HepG2 (cell line): ENCODE data around the gene SLC35F3. TPM values are rescaled to one million over a fixed set of nuclear protein-coding genes. Genes with fewer than 3 reads are reported as not detected.

ENCODE experiments used
- ATAC-seq: fragments of 200-7000 bp; cut with Tn5 transposase; 3 replicates; pipeline ENCODE4 v1.9.1; 2020; ENCODE audit warnings: mild to moderate bottlenecking, moderate library complexity
- BruUV-seq: library from RNA; stranded (reverse); fragments of 400-500 nt; replicated peaks from 2 replicates; lab custom pipeline; 2021; lab: Mats Ljungman, UMichigan
- CTCF ChIA-PET: fragments of 300-600 bp; formaldehyde crosslinking; extraction: SDS; loops from one replicate; lab custom pipeline; 2021; ENCODE audit warnings: low total read pairs, inconsistent platforms, low intra/inter-chr PET ratio; lab: Yijun Ruan, JAX
- POLR2A ChIA-PET: fragments of 350-600 bp; sonication (Branson Sonifier 250); formaldehyde crosslinking; loops from one replicate; lab custom pipeline; 2020; ENCODE audit warnings: antibody characterized with exemption, inconsistent platforms; lab: Yijun Ruan, JAX
- DNase-seq: peaks from one replicate; pipeline ENCODE4 v3.0.0-alpha.2; 2015; ENCODE audit warnings: low spot score
- FAIRE-seq: peaks from 3 replicates; lab custom pipeline; 2011; peaks lifted over from hg19 to GRCh38; lab: Jason Lieb, UNC
- H2AFZ ChIP-seq: one replicate; pipeline ENCODE4 v1.6.1; 2011; ENCODE audit warnings: low read length, inconsistent platforms
- H3K27ac ChIP-seq: fragments of 300-600 bp; 3 replicates; pipeline ENCODE4 v1.8.0; 2011; ENCODE audit warnings: mixed run types, mild to moderate bottlenecking, mixed read lengths, low read length, inconsistent platforms; ENCODE audit not compliant: insufficient read depth; ENCODE audit errors: extremely low read length
- H3K27me3 ChIP-seq, 2 experiments: fragments of 200-600 bp in 1 of 2; 2 replicates in 1 of 2; 3 replicates in 1 of 2; pipeline versions ENCODE4 v1.6.0 to v1.8.0; 2011; ENCODE audit warnings: low read length in 2 of 2, mild to moderate bottlenecking in 2 of 2, moderate library complexity in 2 of 2, inconsistent platforms in 1 of 2; ENCODE audit not compliant: insufficient read depth in 2 of 2, control insufficient read depth in 1 of 2
- H3K36me3 ChIP-seq, 2 experiments: fragments of 200-600 bp in 1 of 2; replicated peaks in 1 of 2; 2 replicates in 1 of 2; 3 replicates in 1 of 2; pipeline versions ENCODE4 v1.5.1 to v1.8.0; 2011; ENCODE audit warnings: low read length in 2 of 2, inconsistent platforms in 1 of 2; ENCODE audit not compliant: insufficient read depth in 2 of 2, control insufficient read depth in 1 of 2
- H3K4me1 ChIP-seq: 2 replicates; pipeline ENCODE4 v1.5.1; 2012; ENCODE audit warnings: low read length, inconsistent platforms; ENCODE audit not compliant: insufficient read depth
- H3K4me2 ChIP-seq: 2 replicates; pipeline ENCODE4 v1.6.0; 2011; ENCODE audit warnings: low read depth, low read length, inconsistent platforms
- H3K4me3 ChIP-seq, 3 experiments: fragments of 200-600 bp in 1 of 3; sonication (generic), shearing (Covaris generic) in 1 of 3; replicated peaks in 1 of 3; 2 replicates each; pipeline ENCODE4 v1.5.1; 2011 to 2016; ENCODE audit warnings: low read length in 3 of 3, inconsistent platforms in 2 of 3, low read depth in 2 of 3, mild to moderate bottlenecking in 2 of 3, control low read depth in 1 of 3, mixed read lengths in 1 of 3; ENCODE audit not compliant: insufficient read depth in 1 of 3
- H3K79me2 ChIP-seq: one replicate; pipeline ENCODE4 v1.6.1; 2011; ENCODE audit warnings: low read length, inconsistent platforms; ENCODE audit not compliant: insufficient read depth
- H3K9ac ChIP-seq: 2 replicates; pipeline ENCODE4 v1.6.0; 2011; ENCODE audit warnings: mild to moderate bottlenecking, low read depth, low read length, inconsistent platforms; ENCODE audit not compliant: insufficient read depth
- H3K9me3 ChIP-seq: 2 replicates; pipeline ENCODE4 v1.5.1; 2012; ENCODE audit warnings: mild to moderate bottlenecking, low read length
- H4K20me1 ChIP-seq: 2 replicates; pipeline ENCODE4 v1.6.0; 2011; ENCODE audit warnings: inconsistent platforms, mild to moderate bottlenecking, low read length, moderate library complexity; ENCODE audit not compliant: insufficient read depth
- ARHGAP35 ChIP-seq: sonication (generic); formaldehyde crosslinking; IDR thresholded peaks from 2 replicates; pipeline ENCODE4 v1.9.0; 2022; ENCODE audit warnings: mild to moderate bottlenecking, inconsistent platforms, moderate library complexity, missing genetic modification reagents, borderline replicate concordance
- FIP1L1 ChIP-seq: fragments of 200-400 bp; formaldehyde crosslinking; IDR thresholded peaks from 2 replicates; pipeline ENCODE4 v1.6.1; 2018; ENCODE audit warnings: low read depth, mild to moderate bottlenecking, low read length, moderate library complexity, borderline replicate concordance; ENCODE audit not compliant: insufficient read depth
- FOXC1 ChIP-seq: sonication (generic); formaldehyde crosslinking; IDR thresholded peaks from 2 replicates; pipeline ENCODE4 v1.8.0; 2022; ENCODE audit warnings: mild to moderate bottlenecking, missing genetic modification reagents, borderline replicate concordance
- PHF5A ChIP-seq: IDR thresholded peaks from one replicate; pipeline ENCODE4 v1.6.1; 2018; ENCODE audit warnings: low read depth, missing genetic modification reagents; ENCODE audit not compliant: unreplicated experiment
- RORA ChIP-seq: sonication (generic); formaldehyde crosslinking; IDR thresholded peaks from 2 replicates; pipeline ENCODE4 v1.5.0; 2020; ENCODE audit warnings: mild to moderate bottlenecking, missing genetic modification reagents, moderate library complexity
- RXRA ChIP-seq: sonication (generic); formaldehyde crosslinking; IDR thresholded peaks from 2 replicates; pipeline ENCODE4 v1.5.1; 2020; ENCODE audit warnings: missing genetic modification reagents
- SOX6 ChIP-seq, 2 experiments: fragments of 450-650 bp in 1 of 2; sonication (generic) in 1 of 2; formaldehyde crosslinking in 1 of 2; IDR thresholded peaks; 2 replicates each; pipeline versions ENCODE4 v1.4.0 to v1.6.1; 2017 to 2020; ENCODE audit warnings: antibody characterized with exemption in 1 of 2, mild to moderate bottlenecking in 1 of 2, missing genetic modification reagents in 1 of 2
- TP53 ChIP-seq: sonication (generic); formaldehyde crosslinking; conservative IDR thresholded peaks from 2 replicates; pipeline ENCODE4 v1.4.0; 2020; ENCODE audit warnings: missing genetic modification reagents
- ZNF235 ChIP-seq: sonication (generic); formaldehyde crosslinking; IDR thresholded peaks from 2 replicates; pipeline ENCODE4 v1.8.1; 2023; ENCODE audit warnings: mild to moderate bottlenecking, missing genetic modification reagents, borderline replicate concordance
- ZNF382 ChIP-seq: sonication (generic); formaldehyde crosslinking; IDR thresholded peaks from 2 replicates; pipeline ENCODE4 v1.5.0; 2020; ENCODE audit warnings: missing genetic modification reagents, mild to moderate bottlenecking, borderline replicate concordance
- ZNF543 ChIP-seq: sonication (generic); formaldehyde crosslinking; IDR thresholded peaks from 2 replicates; pipeline ENCODE4 v1.4.0; 2020; ENCODE audit warnings: mild to moderate bottlenecking, missing genetic modification reagents
- ZNF546 ChIP-seq: sonication (generic); formaldehyde crosslinking; conservative IDR thresholded peaks from 2 replicates; pipeline ENCODE4 v1.8.1; 2023; ENCODE audit warnings: mild to moderate bottlenecking, missing genetic modification reagents
- ZNF556 ChIP-seq: sonication (generic); formaldehyde crosslinking; IDR thresholded peaks from 2 replicates; pipeline ENCODE4 v1.4.0; 2020; ENCODE audit warnings: mild to moderate bottlenecking, missing genetic modification reagents, borderline replicate concordance
- ZSCAN25 ChIP-seq: sonication (generic); formaldehyde crosslinking; IDR thresholded peaks from 2 replicates; pipeline ENCODE4 v1.8.0; 2022; ENCODE audit warnings: mild to moderate bottlenecking, missing genetic modification reagents
- WGBS: methylation state at CpG from one replicate; pipeline ENCODE4 v1.1.6; 2017; ENCODE audit warnings: low lambda C conversion rate; 5-methylcytosine and 5-hydroxymethylcytosine counted together
- in situ Hi-C: cut with HindIII; loops from 2 replicates; pipeline ENCODE4 v1.10.0; 2017; ENCODE audit warnings: low pct_unique_long_range_greater_than_20kb; ENCODE audit not compliant: extremely low pct_ligation_motif_present
- intact Hi-C: fragments of 100-400 bp; cut with micrococcal nuclease; formaldehyde crosslinking; loops from one replicate; pipeline ENCODE4 v1.10.0; 2022; ENCODE audit not compliant: unreplicated experiment
- polyA plus RNA-seq, 8 experiments: library from polyadenylated mRNA; depleted of rRNA in 3 of 8; stranded (reverse) in 7 of 8; unstranded in 1 of 8; fragments of >200 nt; fragmentation: Illumina TruSeq in 4 of 8; extraction: Trizol in 4 of 8; gene quantifications; 2 replicates each; pipeline versions ENCODE4 v1.2.1 to v1.2.3, GENCODE V29; 2011 to 2016; ENCODE audit warnings: low read depth in 4 of 8, missing spikeins in 1 of 8, mixed read lengths in 1 of 8; ENCODE audit not compliant: insufficient read depth in 1 of 8
- total RNA-seq, 5 experiments: library from RNA; depleted of rRNA; stranded (reverse); fragments of >200 nt; fragmentation: Illumina TruSeq; extraction: Trizol; gene quantifications; 2 replicates each; pipeline ENCODE4 v1.2.3, GENCODE V29; 2016; ENCODE audit warnings: low read depth in 1 of 5
- TF ChIP-seq, protein P1 (sequence below): sonication (generic); formaldehyde crosslinking; IDR thresholded peaks from 2 replicates; pipeline ENCODE4 v1.5.0; 2020; ENCODE audit warnings: mild to moderate bottlenecking, missing genetic modification reagents

SLC35F3 gene
- total and polyA plus RNA-seq, 2 of the 13 experiments (the other 11 are each of a cell fraction or from before 2014, with no cell fraction given) = not detected

DNA sequence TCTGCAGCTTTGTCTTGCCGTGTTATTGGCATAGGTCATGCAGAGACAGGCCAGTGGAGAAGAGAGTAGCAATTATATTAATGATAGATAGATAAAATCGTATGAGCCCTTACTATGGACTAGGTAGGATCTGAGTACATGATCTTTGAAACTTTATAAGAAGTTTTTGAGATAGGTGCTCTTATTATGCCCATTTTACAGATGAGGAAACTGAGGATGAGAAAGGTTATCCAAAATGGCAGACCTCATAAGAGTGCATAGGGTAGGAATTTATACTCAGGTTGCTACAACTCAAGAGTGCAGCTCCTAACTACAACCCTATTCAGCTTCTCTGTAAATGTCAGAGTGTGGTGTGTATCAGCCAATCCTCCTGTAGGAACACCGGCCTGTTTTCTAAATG, 89.6 kb downstream of the SLC35F3 start:
- in situ Hi-C loops (no loop called here), intact Hi-C loops (no loop called here)
- 8% methylated on average over 3 of the region's 3 CpGs for whole genome bisulfite sequencing
- Histone ChIP-seq H3K36me3 (no peaks in the 10 kb centered on the region), H2AFZ (no peak overlapping the region), H3K4me2 (no peak overlapping the region), H3K9ac (no peak overlapping the region), H3K27ac (no peak overlapping the region), H3K79me2 (no peaks in the 10 kb centered on the region), H3K9me3 (no peaks in the 10 kb centered on the region), H3K4me1 (no peaks in the 10 kb centered on the region), H3K27me3 (peaks cover 0 to under 1% of the 10 kb centered on the region in 2 experiments; a peak in 1 of 5 replicates), H3K4me3 (no peak overlapping the region), H4K20me1 (no peaks in the 10 kb centered on the region)
- no TSS peak for BruUV-seq
- TF ChIP-seq RORA (CRISPR knock-in tag) = no peak
- no peak for TF ChIP-seq ZSCAN25
- no peak for TF ChIP-seq ARHGAP35 (CRISPR knock-in tag)
- no peak for TF ChIP-seq RXRA
- TF ChIP-seq, protein P1, sequence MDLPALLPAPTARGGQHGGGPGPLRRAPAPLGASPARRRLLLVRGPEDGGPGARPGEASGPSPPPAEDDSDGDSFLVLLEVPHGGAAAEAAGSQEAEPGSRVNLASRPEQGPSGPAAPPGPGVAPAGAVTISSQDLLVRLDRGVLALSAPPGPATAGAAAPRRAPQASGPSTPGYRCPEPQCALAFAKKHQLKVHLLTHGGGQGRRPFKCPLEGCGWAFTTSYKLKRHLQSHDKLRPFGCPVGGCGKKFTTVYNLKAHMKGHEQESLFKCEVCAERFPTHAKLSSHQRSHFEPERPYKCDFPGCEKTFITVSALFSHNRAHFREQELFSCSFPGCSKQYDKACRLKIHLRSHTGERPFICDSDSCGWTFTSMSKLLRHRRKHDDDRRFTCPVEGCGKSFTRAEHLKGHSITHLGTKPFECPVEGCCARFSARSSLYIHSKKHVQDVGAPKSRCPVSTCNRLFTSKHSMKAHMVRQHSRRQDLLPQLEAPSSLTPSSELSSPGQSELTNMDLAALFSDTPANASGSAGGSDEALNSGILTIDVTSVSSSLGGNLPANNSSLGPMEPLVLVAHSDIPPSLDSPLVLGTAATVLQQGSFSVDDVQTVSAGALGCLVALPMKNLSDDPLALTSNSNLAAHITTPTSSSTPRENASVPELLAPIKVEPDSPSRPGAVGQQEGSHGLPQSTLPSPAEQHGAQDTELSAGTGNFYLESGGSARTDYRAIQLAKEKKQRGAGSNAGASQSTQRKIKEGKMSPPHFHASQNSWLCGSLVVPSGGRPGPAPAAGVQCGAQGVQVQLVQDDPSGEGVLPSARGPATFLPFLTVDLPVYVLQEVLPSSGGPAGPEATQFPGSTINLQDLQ (CRISPR knock-in tag) = no peak
- TF ChIP-seq ZNF235 (CRISPR knock-in tag) = no peak
- TF ChIP-seq FIP1L1 = no peak
- no peak for TF ChIP-seq ZNF556 (CRISPR knock-in tag)
- no peak for TF ChIP-seq PHF5A (CRISPR knock-in tag)
- no peak for TF ChIP-seq ZNF382 (CRISPR knock-in tag)
- TF ChIP-seq SOX6 (IDR thresholded peaks at IDR 0.05) = no peak
- no peak for TF ChIP-seq SOX6 (CRISPR knock-in tag; IDR thresholded peaks at IDR 0.05)
- no peak for TF ChIP-seq ZNF546
- no peak for TF ChIP-seq FOXC1 (CRISPR knock-in tag)
- no peak for TF ChIP-seq ZNF543 (CRISPR knock-in tag)
- TF ChIP-seq TP53 (CRISPR knock-in tag) = no peak
- ATAC-seq = no peak
- no peak for DNase-seq
- no peak for FAIRE-seq
- CTCF ChIA-PET = no interaction called here
- POLR2A ChIA-PET = no interaction called here
